Embryonic facial prominence (tissue), 1 donor: ENCODE results near the gene ASTN2.

Experiments used
- DNase-seq: peaks from one replicate; pipeline ENCODE4 v3.0.0-alpha.2; 2016; ENCODE audit errors: extremely low spot score

Gene ASTN2

GRCh38 chr9:116673375-116673774, 741.5 kb downstream of the ASTN2 start:
- DNase-seq = no peak

GRCh38 chr9:116671605-116672004, 743.3 kb downstream of the ASTN2 start:
- no peak for DNase-seq

GRCh38 chr9:116668970-116669695, 745.7 kb downstream of the ASTN2 start:
- DNase-seq = no peak

- no peak for DNase-seq
These were observed 751.3 kb downstream of the ASTN2 start for GRCh38 chr9:116663581-116663980.

- DNase-seq = no peak
These were observed 752.1 kb downstream of the ASTN2 start for GRCh38 chr9:116662646-116663310.

GRCh38 chr9:116661037-116661954, 753.6 kb downstream of the ASTN2 start:
- peak; percentile 51 for DNase-seq

GRCh38 chr9:116658265-116658664, 756.6 kb downstream of the ASTN2 start:
- no peak for DNase-seq

GRCh38 chr9:116656977-116657376, 757.9 kb downstream of the ASTN2 start:
- DNase-seq = no peak

- no peak for DNase-seq
These were observed 758.3 kb downstream of the ASTN2 start for GRCh38 chr9:116656501-116656971.

- no peak for DNase-seq
These were observed 760.9 kb downstream of the ASTN2 start for GRCh38 chr9:116654059-116654355.

GRCh38 chr9:116653348-116654058, 761.4 kb downstream of the ASTN2 start:
- DNase-seq = no peak

GRCh38 chr9:116647515-116647809, 767.4 kb downstream of the ASTN2 start:
- DNase-seq = no peak

- DNase-seq = no peak
These were observed 768.0 kb downstream of the ASTN2 start for GRCh38 chr9:116646661-116647514.

GRCh38 chr9:116644091-116644688, 770.7 kb downstream of the ASTN2 start:
- no peak for DNase-seq

- no peak for DNase-seq
These were observed 771.2 kb downstream of the ASTN2 start for GRCh38 chr9:116643691-116644090.

GRCh38 chr9:116641292-116642059, 773.4 kb downstream of the ASTN2 start:
- DNase-seq = no peak

GRCh38 chr9:116639251-116639741, 775.6 kb downstream of the ASTN2 start:
- DNase-seq = no peak

- DNase-seq = no peak
These were observed 778.9 kb downstream of the ASTN2 start for GRCh38 chr9:116635908-116636307.

GRCh38 chr9:116632990-116633838, 781.6 kb downstream of the ASTN2 start:
- no peak for DNase-seq
